GM19035 (cell line): Measurements from ENCODE around the gene PDGFD.
A peak's percentile ranks its signal among the peaks of the same experiment; 100 is the strongest.

ENCODE experiments used
- ATAC-seq: cut with Tn5 transposase; IDR thresholded peaks from one replicate; pipeline ENCODE4 v1.9.1; 2021; ENCODE audit not compliant: unreplicated experiment

Gene PDGFD

DNA sequence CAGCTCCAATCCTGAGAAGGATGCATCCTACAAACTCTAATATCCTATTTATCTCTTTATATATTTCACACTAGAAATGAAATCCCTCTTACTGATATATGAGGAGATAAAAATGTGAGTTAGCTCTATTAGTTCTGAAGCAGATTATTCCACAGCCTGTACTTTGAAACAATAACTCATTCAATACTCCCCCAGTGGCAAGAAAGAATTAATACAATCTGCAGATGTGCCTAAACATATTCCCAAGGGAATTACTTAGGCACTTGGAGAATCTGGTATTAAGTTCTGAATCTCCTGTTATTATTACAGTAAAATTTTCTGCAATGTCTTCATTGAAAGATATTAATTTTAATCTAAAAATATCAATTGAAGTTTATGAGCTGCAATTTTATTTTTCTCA, 68.2 kb downstream of the PDGFD start:
- ATAC-seq = no peak

DNA sequence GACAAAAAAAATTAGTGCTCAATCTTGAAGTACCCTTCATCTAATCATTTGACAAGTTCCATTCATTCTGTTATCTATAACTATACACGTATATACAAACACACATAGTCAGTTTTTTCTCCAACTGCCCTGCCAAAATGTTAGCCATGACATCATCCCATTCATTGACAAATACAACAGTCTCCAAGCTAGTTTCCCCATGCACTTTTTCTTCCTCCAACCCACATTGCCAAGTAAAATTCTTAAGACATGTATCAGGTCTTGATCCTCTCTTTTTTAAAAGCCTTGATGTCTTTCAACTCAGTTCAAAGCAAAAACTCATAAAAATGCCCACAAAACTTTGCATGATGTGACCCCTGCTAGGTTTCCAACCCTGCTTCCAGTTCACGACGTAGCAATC, 69.4 kb downstream of the PDGFD start:
- ATAC-seq = no peak

DNA sequence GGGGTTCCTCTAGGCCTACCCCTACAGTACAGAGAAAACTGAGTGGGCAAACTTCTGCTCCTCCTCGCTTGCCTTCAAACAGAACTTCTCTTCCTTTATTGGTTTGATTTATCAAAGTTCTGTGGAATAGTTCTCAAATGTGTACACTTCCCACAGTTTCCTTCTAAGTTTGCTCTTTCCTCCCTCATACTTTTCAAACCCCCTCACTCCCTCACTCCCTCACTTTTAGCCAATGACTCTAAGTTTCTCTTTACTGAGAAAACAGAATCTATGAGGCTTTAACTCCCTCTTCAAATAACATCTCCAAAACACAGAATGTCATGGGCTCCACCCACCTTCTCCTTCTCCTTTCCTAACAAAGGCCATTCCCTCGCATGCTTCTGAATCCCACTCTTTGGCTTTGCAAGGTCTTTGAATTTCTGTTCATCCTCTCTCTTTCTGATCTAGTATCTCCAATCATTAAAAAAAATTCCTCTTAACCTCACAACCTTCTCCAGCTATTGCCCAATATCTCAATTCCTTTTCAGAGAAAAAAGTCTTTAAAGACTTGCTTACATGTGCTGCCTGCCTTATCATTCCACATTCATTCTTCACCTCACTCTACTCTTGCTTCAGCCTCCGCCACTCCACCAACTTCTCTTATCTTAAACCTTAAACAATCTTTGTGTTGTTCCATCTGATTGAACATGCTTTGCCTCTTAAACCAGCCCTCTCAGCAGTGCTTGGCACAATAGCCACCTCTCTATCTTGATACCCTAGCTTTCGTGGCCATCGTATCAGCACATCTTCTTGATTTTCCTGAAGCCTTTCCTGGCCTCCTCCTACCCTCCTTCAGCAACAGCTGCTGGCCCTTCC, 70.3 kb downstream of the PDGFD start:
- ATAC-seq = no peak

DNA sequence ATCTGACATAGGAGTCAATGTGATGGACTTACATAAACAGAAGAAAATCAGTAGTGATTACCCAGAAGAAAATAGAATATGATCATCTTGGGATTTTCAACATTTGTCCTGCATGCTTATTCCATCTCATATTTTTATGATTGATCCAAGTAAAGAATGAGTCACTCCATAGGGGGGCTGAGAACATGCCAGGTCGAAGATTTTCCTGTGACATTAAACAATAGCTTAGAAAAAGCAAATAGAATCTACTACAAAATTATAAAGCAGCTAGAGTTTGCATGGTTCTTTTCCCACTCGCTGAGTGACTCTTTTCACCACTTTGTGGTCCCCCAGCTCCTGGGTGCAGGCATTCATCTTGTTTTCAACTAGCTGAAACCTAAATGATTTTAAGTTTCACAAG, 71.2 kb downstream of the PDGFD start:
- no peak for ATAC-seq

DNA sequence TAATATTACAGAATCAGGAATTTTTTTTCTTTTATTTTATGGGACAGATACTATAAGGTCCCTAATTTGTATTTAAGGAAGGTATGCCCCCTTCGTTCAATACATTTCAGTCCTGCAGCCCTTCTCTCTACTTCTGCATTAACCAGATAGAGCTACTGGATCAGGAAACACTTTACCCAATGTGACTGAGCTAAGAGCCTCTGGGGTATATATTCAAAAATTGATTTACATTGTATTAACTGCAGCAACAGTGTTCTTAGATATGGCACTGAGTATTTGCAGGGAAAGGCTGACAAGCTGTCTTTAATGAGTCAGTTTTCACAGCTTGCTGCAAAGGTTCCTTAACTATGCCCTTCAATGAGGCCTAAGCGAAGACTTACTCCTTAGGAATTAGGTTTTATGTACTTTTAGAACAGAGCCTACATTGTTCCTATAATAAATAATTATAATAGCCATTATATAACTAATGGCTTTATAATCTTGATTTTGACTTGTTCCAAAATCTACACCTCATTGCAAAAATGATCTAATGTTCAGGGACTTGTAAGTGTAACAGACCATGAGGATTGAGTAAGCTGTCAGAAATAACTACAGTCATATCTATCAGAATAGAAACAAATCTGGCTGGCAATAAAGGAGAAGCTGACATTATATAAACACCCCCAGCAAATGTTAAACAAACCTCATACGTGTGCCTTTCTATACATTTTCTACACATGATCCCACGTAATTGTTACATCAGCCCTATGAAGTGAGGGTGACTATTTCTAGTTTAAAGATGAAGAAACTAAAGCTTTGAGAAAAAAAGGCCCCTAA, 72.5 kb downstream of the PDGFD start:
- ATAC-seq = no peak

DNA sequence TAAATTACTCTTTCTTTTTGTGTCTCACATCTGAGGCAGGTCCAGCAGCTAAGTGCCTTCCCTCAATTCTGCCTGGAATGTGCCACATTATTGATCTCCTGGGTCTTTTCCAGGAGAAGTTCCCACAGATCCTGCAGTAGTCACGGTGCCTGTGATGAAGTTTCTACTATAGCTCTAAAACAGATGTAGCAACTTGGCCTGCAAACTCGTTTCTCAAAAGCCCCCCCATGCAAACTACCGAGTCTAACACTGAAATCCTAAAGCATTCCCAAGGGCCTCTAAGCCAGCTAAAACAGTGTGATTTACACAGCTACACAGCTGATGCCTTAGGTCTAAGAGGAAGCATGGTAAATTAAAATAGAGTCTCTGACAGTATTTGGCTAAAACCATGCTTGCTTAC, 73.2 kb downstream of the PDGFD start:
- no peak for ATAC-seq

DNA sequence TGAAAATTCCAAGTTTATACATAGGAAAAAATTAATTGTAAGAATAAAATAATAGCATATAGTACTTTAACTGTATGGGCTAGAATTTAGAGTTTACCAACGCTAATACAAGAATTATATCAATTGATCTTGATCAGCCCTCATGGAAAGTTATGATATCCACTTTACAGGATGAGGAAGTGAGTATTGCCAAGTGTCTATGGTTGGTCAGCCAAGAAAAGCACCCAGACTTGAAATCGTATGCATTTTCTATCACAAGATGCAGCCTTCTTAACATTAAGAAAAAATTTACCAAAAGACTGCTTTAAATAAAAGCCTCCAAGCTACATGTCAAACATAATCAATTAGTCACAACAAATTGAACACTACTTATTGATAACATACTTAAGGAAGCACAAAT, 74.5 kb downstream of the PDGFD start:
- no peak for ATAC-seq

DNA sequence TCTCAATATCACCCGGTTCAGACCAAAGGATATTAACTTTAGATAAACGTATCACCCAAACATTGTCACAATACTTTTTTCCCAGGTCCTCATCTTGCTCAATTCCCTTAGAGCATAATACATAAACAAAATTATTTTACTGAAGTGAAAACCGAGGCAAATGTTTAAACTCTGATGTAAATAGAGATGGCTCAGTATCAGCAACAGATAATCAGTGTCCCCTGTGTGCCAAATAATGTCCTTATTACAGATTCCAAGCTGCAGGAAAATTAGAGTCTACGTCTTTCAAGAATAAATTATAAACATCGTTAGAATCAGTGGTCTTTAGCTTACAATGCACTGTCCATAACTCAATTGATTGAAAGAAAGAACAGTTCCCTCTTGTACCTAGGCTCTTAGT, 77.3 kb downstream of the PDGFD start:
- ATAC-seq = no peak

DNA sequence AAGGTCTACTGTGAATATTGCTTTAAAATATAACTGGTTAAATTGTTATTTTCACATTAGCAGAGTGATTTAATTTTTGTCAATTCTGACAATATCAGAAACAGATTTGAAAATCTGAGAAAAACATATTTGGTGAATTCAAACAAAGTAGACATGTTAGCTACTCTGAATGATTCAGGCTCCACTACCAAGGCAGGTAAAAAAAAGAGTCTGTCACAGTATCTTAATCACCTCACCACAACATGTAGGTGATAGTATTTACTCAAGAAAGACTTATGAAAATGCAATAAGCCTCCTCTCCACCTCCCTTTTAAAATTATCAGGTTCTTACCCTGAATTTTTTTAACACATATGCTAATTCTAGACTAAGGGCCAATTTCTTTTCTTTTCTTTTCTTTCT, 85.0 kb downstream of the PDGFD start:
- ATAC-seq = no peak

DNA sequence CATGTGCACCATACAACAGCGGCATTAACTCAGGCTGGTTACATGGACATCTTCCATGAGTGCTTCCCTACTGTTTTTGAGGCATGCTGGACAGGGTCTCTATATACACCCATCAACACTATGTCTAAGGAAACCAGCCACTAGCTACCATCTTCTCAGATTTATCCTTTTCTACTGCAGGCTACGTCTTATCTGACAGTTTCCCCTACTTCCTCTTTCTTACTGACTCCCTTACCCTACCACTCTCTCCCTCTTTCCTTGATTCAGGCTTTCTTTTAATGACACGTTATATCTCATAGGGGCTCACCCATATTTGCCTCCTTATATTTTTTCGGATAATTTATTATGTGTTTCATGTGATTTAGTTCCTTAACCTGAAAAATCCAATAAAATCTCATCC, 85.7 kb downstream of the PDGFD start:
- ATAC-seq = no peak

DNA sequence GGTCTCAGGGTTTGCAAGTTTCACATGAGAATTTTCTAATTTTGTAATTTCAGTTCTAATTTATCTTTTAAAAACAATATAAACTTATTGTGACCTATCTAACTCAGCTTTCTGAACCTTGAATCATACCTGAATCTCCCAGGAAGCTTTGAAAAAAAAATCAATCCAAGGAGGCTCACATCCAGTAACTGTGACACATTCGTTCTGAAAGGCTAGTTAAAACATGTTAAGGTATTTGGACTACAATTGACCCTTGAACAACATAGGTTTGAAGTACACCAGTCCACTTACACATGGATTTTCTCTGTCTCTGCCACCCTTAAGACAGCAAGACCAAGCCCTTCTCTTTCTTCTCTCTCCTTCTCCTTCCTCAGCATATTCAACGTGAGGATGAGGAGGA, 87.5 kb downstream of the PDGFD start:
- no peak for ATAC-seq

DNA sequence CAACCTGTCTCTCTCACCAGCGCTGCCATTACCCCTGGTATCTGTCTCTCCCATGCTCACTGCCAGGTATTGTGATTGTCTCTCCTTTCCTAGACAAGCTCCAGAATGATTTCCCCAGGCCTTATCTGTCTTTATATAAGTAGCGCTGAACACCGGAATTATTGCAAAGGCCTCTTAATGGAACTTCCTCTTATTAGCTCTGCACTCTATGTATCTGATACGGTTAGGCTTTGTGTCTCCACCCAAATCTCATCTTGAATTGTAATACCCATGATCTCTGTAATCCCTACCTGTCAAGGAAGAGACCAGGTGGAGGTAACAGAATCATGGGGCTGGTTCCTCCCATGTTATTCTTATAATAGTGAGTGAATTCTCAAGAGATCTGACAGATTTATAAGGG, 88.2 kb downstream of the PDGFD start:
- ATAC-seq = no peak

DNA sequence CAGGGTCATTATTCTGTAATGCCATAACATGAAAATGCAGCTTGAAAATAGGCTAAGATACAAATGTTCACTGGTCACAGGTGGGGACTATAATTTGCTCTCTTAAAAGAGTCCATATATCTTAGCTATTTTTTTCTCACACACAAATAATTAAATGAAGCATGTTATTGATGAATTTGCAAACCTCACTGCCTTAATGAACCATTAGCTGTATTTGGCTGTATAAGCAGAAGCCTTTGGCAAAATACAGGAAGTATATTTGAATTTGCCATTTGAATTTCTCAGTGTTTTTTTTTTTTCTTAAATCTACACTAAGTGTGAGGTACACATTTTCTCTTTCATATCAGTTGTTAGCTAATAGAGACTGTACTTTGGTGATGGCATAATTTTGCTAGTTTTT, 88.9 kb downstream of the PDGFD start:
- no peak for ATAC-seq

DNA sequence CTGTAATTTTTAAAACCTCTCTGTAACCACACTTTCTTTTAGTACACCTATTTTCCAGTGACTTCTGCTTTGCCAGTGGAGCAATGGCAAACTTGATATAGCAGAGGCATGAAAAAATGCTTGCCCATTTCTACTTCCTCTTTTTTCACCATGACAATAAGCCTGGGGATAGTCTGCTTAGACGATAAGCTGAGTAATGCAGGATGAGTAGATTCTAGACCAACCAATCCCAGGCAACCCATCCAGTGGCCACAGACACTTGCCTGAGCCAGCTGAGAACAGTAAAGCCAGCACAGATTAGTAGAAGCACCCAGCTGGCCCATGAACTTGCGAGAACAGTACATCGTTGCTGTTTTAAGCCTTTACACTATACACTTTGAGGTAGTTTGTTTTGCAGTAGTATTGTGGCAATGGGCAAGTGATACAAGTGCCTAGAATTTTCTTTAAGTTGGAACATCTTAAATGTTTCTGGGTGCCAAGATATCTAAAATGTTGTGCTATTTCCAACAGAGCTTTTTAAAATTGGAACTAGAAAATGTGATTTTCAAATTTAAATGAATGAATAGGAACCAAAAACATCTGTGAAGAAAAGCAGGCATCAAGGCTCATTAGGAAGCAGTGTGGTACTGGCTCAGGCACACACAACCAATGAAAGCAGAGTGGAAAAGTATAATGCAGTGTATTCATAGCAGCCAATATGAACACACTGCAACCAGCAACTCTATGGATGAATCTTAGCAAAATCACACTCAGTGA, 89.8 kb downstream of the PDGFD start:
- peak; percentile 90 for ATAC-seq

DNA sequence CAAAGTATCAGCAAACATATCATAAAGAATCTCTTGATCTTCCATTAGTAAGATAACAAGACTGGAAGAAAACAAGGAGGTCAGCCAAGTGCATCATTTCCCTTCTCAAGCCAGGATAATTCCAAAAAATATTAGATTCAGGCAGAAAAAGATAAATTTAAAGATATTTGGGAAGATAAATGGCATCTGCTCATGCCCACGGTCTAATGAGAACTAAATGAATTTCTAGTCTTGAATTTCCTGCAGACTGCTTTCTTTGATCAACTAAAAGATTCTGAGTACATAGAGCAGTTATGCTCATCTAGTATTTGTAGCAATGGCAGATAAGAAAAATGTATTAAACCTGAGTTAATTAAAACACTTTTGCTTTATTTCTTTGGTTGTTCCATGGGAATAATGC, 96.4 kb downstream of the PDGFD start:
- ATAC-seq = no peak

DNA sequence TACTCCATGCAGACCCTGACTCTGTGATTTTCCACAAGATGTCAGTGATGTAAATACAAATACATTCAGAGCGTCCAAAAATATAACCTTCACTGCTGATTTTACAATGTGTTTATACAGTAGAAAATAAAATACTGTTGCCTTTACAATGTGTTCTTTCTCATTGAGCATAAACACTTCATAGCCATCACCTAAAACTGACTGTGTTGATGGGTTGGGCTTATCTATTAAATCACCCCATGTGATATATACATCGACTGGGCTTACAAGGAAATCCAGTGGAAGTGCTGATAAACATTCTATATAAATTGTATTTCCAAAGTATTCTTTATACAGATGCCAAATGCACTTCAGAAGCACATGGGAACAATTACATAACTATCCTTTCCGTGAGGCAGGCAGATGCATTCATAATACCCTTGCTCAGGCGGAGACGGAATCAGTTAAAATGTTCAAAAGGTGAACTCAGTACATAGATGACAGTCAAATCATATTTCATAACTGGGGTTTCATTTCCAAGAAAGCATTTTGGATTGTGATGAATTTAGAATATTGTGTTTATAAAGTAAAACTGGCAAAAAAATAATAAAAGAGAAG, 99.8 kb downstream of the PDGFD start:
- ATAC-seq = no peak

DNA sequence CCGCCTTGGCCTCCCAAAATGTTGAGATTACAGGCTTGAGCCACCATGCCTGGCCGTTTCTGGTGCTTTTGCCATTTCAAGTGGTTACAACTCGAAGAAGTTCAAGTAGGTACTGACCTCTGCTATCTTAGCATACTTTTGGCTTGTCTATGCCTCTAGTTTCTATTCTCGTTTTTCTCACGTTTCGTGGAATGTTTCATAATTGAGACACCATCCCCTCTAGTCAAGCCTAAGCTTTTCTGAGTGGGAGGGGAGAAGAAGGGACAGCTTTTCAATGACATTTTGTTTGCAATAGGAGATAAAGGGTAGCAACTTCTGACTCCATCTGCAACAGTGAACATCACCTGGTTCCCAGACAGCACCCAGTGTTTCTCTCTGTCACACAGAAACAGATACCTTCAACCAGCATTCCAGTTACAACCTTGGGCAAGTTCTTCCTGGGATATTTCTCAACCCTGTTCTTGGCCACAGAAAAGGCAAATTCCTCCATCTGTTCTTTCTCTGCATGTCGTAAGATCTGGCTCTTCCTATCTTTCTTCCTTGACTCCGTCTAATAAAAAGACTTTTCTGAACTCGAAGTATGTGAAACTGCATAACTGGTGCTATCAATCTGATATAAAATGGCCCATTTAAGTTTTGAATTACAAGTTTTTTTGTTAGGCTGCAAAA, 102.0 kb downstream of the PDGFD start:
- ATAC-seq = no peak

DNA sequence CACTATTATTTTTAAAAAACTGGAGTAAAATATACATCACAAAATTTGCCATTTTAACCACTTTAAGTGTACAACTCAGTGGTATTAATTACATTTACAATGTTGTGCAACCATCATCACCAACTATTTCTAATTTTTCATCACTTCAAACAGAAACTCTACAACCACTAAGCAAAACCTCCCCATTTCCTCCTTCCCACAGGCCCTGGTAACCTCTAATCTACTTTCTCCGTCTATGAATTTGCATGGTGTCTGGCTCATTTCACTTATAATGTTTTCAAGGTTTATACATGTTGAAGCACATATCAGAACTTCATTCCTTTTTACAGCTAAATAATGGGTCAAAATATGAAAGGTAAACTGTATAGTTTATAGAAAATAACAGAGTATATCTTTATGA, 103.1 kb downstream of the PDGFD start:
- peak; percentile 84 for ATAC-seq

DNA sequence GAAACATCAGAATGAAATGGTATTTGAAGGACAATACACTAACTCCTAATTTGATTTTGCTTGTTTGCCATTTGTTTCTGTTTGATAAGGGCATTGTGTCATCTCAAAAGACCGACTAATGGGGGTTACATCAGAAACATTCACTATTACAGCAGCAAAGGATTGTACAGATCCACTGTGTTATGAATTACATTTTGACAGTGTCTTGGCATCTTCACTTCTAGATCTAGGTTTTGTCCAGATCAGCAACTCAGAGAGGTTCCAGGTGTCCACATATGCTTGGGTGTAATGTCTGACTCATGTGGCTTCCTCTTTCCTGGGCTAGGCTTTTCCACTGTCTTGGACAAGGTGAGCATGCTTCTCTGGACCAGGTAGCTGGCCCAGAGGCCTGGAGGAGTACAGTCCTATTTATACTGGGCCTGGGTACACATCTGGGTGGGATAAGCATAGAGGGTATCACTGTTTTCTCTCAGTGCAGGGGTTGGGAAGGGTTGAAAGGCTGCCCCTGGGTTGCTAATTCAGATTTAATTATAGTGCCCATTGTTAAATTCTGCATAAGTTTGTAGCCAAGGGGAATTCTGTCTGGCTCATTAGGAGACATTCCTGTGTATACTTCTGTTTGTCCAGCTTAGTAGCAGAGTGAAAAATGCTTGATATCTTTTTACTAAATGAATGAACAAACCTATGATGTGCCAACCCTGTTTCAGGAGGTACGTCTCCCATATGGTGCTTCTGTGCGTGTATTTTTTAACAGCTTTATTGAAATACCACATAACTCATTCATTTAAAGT, 103.7 kb downstream of the PDGFD start:
- no peak for ATAC-seq

DNA sequence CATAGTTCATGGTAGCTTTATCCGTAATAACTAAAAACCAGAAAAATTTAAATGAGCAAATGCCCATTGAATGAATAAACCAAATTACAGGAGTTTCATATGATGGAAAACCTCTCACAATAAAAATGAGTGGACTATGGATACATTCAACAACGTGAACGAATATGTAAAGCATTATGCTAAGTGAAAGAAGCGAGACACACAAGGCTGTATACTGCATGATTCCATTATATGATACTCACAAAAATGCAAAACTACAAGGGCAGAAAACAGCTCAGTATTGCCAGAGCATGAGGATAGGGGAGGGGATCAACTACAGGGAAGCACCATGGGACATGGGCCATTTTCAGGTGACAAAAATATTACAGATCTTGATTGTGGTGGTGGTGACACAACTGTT, 105.3 kb downstream of the PDGFD start:
- ATAC-seq = no peak
